ENCODE results near the gene CA5A. TPM values are rescaled to one million over a fixed set of nuclear protein-coding genes. Genes with fewer than 3 reads are reported as not detected.
A peak's percentile ranks its signal among the peaks of the same experiment; 100 is the strongest.

CA5A gene
- total and polyA plus RNA-seq, 2 experiments from 2014 or later: not detected

- Histone ChIP-seq H3K36me3 (ENCODE audit: insufficient read depth) (peaks cover 31% of the 10 kb centered on the region), H4K20me1 (replicated peaks; ENCODE audit: insufficient read depth) (peaks cover 20% of the 10 kb centered on the region), H2AFZ (no peak overlapping the region), H3K4me2 (no peak overlapping the region), H3K27ac (ENCODE audit: low read depth) (peak overlapping the region; percentile 72; the same call in 1 of the 2 replicates), H3F3A (replicated peaks; ENCODE audit: low read depth) (peaks cover 9% of the 10 kb centered on the region; the same call in 1 of the 2 replicates), H3K4me3 (no peak overlapping the region), H3K9me2 (ENCODE audit: insufficient read depth) (no peaks in the 10 kb centered on the region), H3K4me1 (ENCODE audit: insufficient read depth) (no peaks in the 10 kb centered on the region; the same call in 1 of the 2 replicates), H3K79me2 (replicated peaks; ENCODE audit: insufficient read depth) (peaks cover 43% of the 10 kb centered on the region), H3K27me3 (ENCODE audit: insufficient read depth) (no peaks in the 10 kb centered on the region)
- DNase-seq (ENCODE audit: low spot score) (no peak), ATAC-seq (0 out of 3 replicates have a peak, but pooled peaks have one; percentile 4)
- peaks cover 19% of the 10 kb centered on the region for H3K4me1 Mint-ChIP-seq
- no peaks in the 10 kb centered on the region for H3K9me3 Mint-ChIP-seq
- TF ChIP-seq STAT1 (IDR thresholded peaks at IDR 0.05; ENCODE audit: unreplicated experiment) (no peak), CTCF (conservative IDR thresholded peaks at IDR 0.05; ENCODE audit: low read depth in 2 of 2) (peak; percentile 14 to 44; a peak in 3 of 4 replicates)
- peaks cover 68% of the 10 kb centered on the region for H3K36me3 Mint-ChIP-seq (ENCODE audit: low read depth)
- no peak overlapping the region for H3K4me3 Mint-ChIP-seq
- H3K27me3 Mint-ChIP-seq (ENCODE audit: insufficient read depth, low read depth, poor library complexity): peaks cover 11% of the 10 kb centered on the region
- no peak overlapping the region for H3K27ac Mint-ChIP-seq
These were observed 95.9 kb downstream of the CA5A start for GRCh38 chr16:87840271-87840978.

DNA sequence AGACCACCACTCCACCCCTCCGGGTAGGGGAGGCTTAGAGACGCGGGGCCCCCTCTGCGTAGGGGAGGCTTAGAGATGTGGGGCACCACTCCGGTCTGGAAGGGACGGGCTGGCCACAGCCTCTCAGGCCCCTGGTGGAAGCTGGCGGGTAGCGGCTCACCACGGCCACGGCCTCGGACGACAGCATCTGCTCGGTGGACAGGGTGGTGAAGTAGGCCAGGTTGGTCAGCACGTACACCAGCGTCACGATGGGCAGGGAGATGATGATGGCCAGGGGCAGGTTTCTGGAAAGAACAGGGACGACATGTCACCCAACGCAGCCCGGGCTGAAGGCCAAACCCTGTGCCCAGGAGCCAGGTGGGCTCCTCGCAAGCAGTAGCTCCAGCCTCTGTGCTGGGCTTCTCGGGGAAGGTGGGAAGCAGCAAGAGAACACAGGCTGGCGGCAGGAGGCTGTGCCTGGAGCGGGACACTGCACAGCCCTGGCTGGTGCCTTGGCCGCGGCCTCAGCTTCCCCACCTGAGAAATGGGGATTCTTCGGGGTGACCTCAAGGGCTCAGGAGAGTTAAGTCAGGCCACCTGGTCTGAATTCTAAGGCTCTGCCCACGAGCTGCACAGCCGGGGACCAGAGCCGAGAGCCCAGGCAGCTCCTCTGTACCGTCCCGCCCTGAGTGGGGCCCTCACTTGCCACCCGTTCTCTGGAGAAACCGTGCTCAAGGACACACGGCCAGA lies 96.6 kb downstream of the CA5A start:
- Histone ChIP-seq H3K27ac (ENCODE audit: low read depth) (peak overlapping the region; percentile 72; the same call in 1 of the 2 replicates), H3K36me3 (ENCODE audit: insufficient read depth) (peaks cover 33% of the 10 kb centered on the region), H3K4me2 (no peak overlapping the region), H3K27me3 (ENCODE audit: insufficient read depth) (no peaks in the 10 kb centered on the region), H2AFZ (no peak overlapping the region), H3F3A (replicated peaks; ENCODE audit: low read depth) (peaks cover 7% of the 10 kb centered on the region; the same call in 1 of the 2 replicates), H3K9me2 (ENCODE audit: insufficient read depth) (no peaks in the 10 kb centered on the region), H3K4me3 (no peak overlapping the region), H3K79me2 (replicated peaks; ENCODE audit: insufficient read depth) (peaks cover 37% of the 10 kb centered on the region), H3K4me1 (ENCODE audit: insufficient read depth) (no peaks in the 10 kb centered on the region; the same call in 1 of the 2 replicates), H4K20me1 (replicated peaks; ENCODE audit: insufficient read depth) (peaks cover 17% of the 10 kb centered on the region)
- Mint-ChIP-seq H3K27me3 (ENCODE audit: insufficient read depth, low read depth, poor library complexity) (peaks cover 7% of the 10 kb centered on the region), H3K36me3 (ENCODE audit: low read depth) (peaks cover 69% of the 10 kb centered on the region), H3K9me3 (no peaks in the 10 kb centered on the region), H3K4me1 (peaks cover 17% of the 10 kb centered on the region), H3K27ac (no peak overlapping the region), H3K4me3 (no peak overlapping the region)
- no peak for DNase-seq (ENCODE audit: low spot score)
- no peak for ATAC-seq
- TF ChIP-seq POLR2AphosphoS5 (IDR thresholded peaks at IDR 0.05; ENCODE audit: low read depth): no peak
- TF ChIP-seq EZH2phosphoT487 (IDR thresholded peaks at IDR 0.05; ENCODE audit: unreplicated experiment): no peak
- TF ChIP-seq ZNF462 (CRISPR knock-in tag; IDR thresholded peaks at IDR 0.05): no peak
- no peak for TF ChIP-seq STAT1 (IDR thresholded peaks at IDR 0.05; ENCODE audit: unreplicated experiment)
- no peak for TF ChIP-seq JUNB (IDR thresholded peaks at IDR 0.05; ENCODE audit: unreplicated experiment)
- TF ChIP-seq EZH2 (IDR thresholded peaks at IDR 0.05; ENCODE audit: low read depth, unreplicated experiment): no peak
- TF ChIP-seq ETS1 (IDR thresholded peaks at IDR 0.05): no peak
- no peak for TF ChIP-seq ZNF331 (CRISPR knock-in tag; IDR thresholded peaks at IDR 0.05; ENCODE audit: low read depth)

Measured in GM23338 (cell line).